SK-N-MC (cell line): ENCODE measurements around the gene SERPINA10.

Experiments used
- DNase-seq: peaks from one replicate; pipeline ENCODE4 v3.0.0-alpha.2; 2011; ENCODE audit warnings: low read depth, low spot score
- H3K27ac ChIP-seq: fragments of 200-600 bp; sonication (generic); 2 replicates; pipeline ENCODE4 v1.5.1; 2016; ENCODE audit warnings: mixed run types
- H3K36me3 ChIP-seq: fragments of 200-600 bp; sonication (generic); 2 replicates; pipeline ENCODE4 v1.6.1; 2017; ENCODE audit warnings: antibody characterized with exemption, low read length, mixed read lengths; ENCODE audit not compliant: insufficient read depth
- H3K4me3 ChIP-seq: fragments of 200-600 bp; sonication (generic); 2 replicates; pipeline ENCODE4 v1.5.1; 2016
- H3K9ac ChIP-seq: fragments of 200-600 bp; sonication (generic); 2 replicates; pipeline ENCODE4 v1.8.0; 2017; ENCODE audit warnings: mixed run types, mixed read lengths; ENCODE audit not compliant: insufficient read length
- H3K9me3 ChIP-seq: fragments of 200-600 bp; sonication (generic); 2 replicates; pipeline ENCODE4 v1.6.1; 2017; ENCODE audit warnings: low read depth, mild to moderate bottlenecking, antibody characterized with exemption, low read length, moderate library complexity, mixed read lengths
- EZH2 ChIP-seq: fragments of 200-600 bp; sonication (generic); IDR thresholded peaks from one replicate; pipeline ENCODE4 v1.6.1; 2017; ENCODE audit warnings: antibody characterized with exemption
- FOXP2 ChIP-seq: optimal IDR thresholded peaks from 2 replicates; pipeline ENCODE3; 2011; ENCODE audit warnings: mild to moderate bottlenecking, moderate library complexity; ENCODE audit not compliant: insufficient read depth; ENCODE audit errors: extremely low read length, control extremely low read depth
- POLR2AphosphoS5 ChIP-seq: IDR thresholded peaks from 2 replicates; pipeline ENCODE4 v1.6.1; 2012; ENCODE audit warnings: mild to moderate bottlenecking, low read depth, low read length, borderline replicate concordance

The SERPINA10 gene, protein sequence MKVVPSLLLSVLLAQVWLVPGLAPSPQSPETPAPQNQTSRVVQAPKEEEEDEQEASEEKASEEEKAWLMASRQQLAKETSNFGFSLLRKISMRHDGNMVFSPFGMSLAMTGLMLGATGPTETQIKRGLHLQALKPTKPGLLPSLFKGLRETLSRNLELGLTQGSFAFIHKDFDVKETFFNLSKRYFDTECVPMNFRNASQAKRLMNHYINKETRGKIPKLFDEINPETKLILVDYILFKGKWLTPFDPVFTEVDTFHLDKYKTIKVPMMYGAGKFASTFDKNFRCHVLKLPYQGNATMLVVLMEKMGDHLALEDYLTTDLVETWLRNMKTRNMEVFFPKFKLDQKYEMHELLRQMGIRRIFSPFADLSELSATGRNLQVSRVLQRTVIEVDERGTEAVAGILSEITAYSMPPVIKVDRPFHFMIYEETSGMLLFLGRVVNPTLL

DNA sequence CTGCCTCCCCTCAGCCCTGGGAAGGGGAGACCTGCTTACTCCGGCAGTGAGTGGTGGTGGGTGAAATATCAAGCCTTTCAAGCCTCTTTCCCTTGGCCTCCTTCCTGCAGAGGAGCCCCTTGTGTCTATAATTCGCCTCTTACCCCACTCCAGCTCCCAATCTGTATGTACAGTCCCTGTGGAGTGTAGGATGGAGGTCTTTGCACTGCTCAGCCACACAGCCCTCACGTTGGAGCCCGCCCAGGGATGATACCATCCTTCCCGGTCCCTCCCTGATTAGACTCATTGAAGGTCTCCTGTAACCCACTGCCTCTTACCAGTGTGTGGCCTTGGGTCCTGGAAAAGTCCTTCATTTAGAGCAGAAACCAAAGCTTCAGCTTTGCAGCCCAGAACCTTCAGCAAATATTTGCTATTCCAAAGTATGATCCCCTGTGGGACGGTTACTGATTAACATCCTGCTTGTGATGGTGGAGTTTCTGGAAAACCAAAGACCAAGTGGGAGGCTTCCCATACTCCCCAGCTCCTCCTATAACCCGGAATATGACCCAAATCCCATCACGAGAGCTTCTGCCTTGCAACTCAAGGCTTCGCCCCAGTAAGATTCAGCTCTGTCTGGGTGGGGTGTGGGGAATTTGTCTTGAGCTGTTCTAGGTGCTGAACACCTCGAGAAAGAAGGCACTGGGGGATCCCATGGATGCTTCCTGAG, at the start of gene SERPINA10:
TSS of gene SERPINA10 (minus strand) at position 397 of the 706 bp plus-strand sequence. CDS start 2,675 bp downstream, outside the sequence.
- Histone ChIP-seq H3K27ac (no peak within 1 kb of the TSS), H3K9me3 (no peaks in the 10 kb centered on the region), H3K36me3 (no peaks in the 10 kb centered on the region), H3K9ac (no peak within 1 kb of the TSS), H3K4me3 (no peak within 1 kb of the TSS)
- DNase-seq: no peak
- TF ChIP-seq FOXP2 (no peak), POLR2AphosphoS5 (no peak), EZH2 (no peak)

DNA sequence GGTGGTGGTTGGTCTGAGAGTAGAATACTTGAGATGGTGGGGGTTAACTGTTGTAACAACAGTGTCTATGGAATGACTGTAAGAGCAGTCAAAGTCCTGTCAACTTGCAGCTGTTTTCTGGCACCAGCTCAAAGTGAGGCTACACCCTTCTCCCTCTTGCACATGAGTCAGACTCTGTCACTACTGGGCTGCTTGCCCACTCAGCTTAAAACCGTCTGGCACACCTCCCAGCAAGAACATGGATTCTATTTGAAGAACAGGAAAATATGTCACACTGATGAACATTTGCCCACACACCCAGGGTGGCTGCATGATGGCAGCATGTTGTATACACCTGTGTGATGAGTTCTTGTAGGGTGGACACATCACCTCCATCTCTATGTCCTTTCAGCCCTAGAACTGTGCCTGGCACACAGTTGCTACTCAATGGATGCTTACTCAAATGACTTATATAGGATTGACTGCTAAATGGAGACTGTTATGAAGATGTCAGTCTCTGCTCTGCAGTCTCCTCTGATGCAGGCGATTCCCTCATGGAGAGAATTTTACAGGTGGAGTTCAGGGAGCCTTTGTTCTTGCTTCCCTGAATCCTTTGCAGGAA, 49.4 kb upstream of the SERPINA10 start:
- DNase-seq: no peak
- no peak overlapping the region for H3K9ac ChIP-seq

DNA sequence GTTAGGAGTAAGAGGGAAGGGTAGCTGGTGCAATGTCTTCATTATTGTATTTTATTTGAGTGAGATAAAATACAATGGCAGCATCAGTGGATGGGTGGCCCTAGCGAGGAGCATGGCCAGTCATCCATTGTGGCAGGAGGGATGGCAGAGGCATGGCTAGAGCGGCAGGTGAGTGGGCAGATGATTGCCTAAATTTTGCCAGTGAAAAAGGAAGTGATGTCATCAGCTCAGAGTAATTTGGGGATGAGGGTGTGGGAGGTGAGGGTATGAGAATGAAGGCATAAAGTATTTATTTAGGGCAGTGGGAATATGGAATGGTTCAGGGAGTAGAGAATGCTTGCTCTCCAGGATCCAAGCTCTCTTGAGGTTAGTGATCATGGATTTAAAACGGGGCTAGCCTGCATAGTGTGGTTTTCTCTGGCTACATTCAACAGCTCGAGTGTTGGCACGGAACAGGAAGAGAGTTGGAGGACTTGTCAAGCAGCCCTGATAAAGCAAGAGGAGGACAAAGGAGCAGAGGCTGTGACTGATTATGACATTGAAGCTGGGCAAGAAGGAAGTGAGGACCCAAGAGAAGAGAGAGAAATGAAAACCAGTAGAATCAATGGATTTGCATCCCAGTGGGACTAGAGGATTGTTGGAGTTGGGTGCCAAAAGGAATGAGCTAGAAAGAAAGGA, 48.7 kb upstream of the SERPINA10 start:
- no peaks in the 10 kb centered on the region for H3K36me3 ChIP-seq
- no peaks in the 10 kb centered on the region for H3K9me3 ChIP-seq
- H3K27ac ChIP-seq: no peak overlapping the region
- H3K9ac ChIP-seq: no peak overlapping the region
- no peak for TF ChIP-seq EZH2
- TF ChIP-seq POLR2AphosphoS5: no peak
- no peak for TF ChIP-seq FOXP2
- DNase-seq: no peak
- no peak overlapping the region for H3K4me3 ChIP-seq

More for the DNA sequence above, 49.4 kb upstream of the SERPINA10 start:
- no peak for TF ChIP-seq EZH2
- no peak for TF ChIP-seq POLR2AphosphoS5
- no peak for TF ChIP-seq FOXP2
- H3K27ac ChIP-seq: no peak overlapping the region
- no peaks in the 10 kb centered on the region for H3K36me3 ChIP-seq
- no peak overlapping the region for H3K4me3 ChIP-seq
- H3K9me3 ChIP-seq: no peaks in the 10 kb centered on the region

DNA sequence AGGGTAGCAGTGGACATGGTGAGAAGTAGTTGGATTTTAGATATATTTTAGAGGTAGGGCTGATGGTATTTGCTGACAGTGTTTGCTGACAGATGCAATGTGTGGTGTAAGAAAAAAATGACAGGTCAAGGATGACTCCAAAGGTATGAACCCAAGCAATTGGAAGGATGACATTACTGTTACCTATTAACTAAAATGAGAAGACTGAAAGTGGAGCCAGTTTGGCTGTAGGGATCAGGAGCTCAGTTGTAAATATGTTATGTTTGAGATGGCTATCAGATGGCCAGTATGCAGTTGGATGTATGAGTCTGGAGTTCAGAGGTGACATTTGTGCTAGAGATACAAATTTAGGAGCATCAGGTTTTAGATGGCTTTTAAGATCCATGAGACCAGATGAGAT, 47.5 kb upstream of the SERPINA10 start:
- H3K27ac ChIP-seq: no peak overlapping the region
- TF ChIP-seq EZH2 (no peak), POLR2AphosphoS5 (no peak), FOXP2 (no peak)
- no peaks in the 10 kb centered on the region for H3K9me3 ChIP-seq
- H3K9ac ChIP-seq: no peak overlapping the region
- H3K36me3 ChIP-seq: no peaks in the 10 kb centered on the region
- no peak for DNase-seq
- H3K4me3 ChIP-seq: no peak overlapping the region

DNA sequence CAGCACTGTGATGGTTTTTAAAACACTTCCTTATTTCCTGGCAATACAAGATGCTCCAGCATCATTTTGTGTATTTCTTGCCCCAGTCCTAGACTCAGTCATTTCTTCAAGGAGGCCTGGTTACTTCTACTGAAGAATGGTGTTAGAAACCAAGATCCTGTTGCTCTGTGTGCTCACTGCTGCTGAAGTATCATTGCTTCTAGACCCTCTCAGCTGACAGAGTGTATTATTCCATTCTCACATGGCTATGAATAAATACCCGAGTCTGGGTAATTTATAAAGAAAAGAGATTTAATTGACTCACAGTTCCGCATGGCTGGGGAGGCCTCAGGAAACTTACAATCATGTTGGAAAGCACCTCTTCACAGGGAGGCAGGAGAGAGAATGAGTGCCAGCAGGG, 45.0 kb upstream of the SERPINA10 start:
- TF ChIP-seq POLR2AphosphoS5: no peak
- TF ChIP-seq FOXP2: no peak
- no peak for TF ChIP-seq EZH2
- no peaks in the 10 kb centered on the region for H3K36me3 ChIP-seq
- H3K9ac ChIP-seq: no peak overlapping the region
- DNase-seq: no peak
- H3K9me3 ChIP-seq: no peaks in the 10 kb centered on the region
- no peak overlapping the region for H3K4me3 ChIP-seq
- H3K27ac ChIP-seq: no peak overlapping the region

DNA sequence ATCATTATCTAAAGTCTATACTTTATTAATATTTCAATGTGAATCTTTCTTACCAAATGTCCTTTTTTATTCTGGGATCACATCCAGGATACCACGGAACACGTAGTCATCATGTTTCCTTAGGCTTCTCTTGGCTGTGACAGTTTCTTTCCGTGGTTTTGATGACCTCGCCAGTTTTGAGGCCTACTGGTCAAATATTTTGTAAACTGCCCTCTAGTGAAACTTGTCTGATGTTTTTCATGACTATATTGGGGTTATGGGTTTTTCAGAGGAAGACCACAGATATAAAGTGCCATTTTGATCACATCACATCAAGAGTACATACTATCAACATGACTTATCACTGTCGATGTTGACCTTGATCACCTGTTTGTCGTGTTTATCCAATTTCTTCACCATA, 44.2 kb upstream of the SERPINA10 start:
- H3K9me3 ChIP-seq: no peaks in the 10 kb centered on the region
- TF ChIP-seq EZH2 (no peak), POLR2AphosphoS5 (no peak), FOXP2 (no peak)
- no peak overlapping the region for H3K9ac ChIP-seq
- H3K27ac ChIP-seq: no peak overlapping the region
- no peak for DNase-seq
- no peaks in the 10 kb centered on the region for H3K36me3 ChIP-seq
- no peak overlapping the region for H3K4me3 ChIP-seq

DNA sequence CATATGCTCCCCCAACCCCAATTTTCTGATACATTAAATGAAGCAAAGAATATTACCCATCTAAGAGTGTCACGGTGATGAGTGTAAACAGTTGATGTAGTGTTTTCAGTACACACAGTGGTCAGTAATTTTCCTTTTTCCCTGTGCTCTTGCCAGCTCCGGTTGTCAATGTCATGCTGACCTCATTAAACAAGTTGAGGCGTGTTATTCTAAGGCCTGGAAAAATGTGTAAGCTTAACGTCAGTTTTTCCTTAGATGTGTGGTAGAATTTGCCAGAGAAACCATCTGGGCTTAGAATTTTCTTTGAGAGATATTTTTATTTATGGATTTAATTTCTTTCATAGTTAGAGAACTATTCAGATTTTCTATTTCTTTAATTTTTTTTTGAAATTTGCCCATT, 41.8 kb upstream of the SERPINA10 start:
- Histone ChIP-seq H3K4me3 (no peak overlapping the region), H3K9ac (no peak overlapping the region), H3K36me3 (no peaks in the 10 kb centered on the region), H3K9me3 (no peaks in the 10 kb centered on the region), H3K27ac (no peak overlapping the region)
- TF ChIP-seq EZH2 (no peak), FOXP2 (no peak), POLR2AphosphoS5 (no peak)
- DNase-seq: no peak

DNA sequence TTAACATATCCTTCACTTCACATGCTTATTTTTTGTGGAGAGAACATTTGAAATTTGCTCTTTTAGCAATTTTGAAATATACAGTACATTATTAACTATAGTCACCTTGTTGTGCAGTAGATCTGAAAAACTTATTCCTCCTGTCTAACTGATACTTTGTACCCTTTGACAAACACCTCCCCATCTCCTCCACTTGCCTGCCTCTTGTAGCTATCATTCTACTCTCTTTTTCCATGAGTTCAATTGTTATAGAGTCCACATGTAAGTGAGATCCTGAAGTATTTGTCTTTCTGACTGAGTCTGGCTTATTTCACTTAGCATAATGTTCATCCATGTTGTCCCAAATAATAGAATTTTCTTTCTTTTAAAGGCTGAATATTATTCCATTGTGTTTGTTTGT, 39.5 kb upstream of the SERPINA10 start:
- TF ChIP-seq EZH2: no peak
- no peak for TF ChIP-seq POLR2AphosphoS5
- no peak for TF ChIP-seq FOXP2
- H3K9me3 ChIP-seq: no peaks in the 10 kb centered on the region
- H3K4me3 ChIP-seq: no peak overlapping the region
- no peak overlapping the region for H3K9ac ChIP-seq
- no peak for DNase-seq
- H3K36me3 ChIP-seq: no peaks in the 10 kb centered on the region
- H3K27ac ChIP-seq: no peak overlapping the region

DNA sequence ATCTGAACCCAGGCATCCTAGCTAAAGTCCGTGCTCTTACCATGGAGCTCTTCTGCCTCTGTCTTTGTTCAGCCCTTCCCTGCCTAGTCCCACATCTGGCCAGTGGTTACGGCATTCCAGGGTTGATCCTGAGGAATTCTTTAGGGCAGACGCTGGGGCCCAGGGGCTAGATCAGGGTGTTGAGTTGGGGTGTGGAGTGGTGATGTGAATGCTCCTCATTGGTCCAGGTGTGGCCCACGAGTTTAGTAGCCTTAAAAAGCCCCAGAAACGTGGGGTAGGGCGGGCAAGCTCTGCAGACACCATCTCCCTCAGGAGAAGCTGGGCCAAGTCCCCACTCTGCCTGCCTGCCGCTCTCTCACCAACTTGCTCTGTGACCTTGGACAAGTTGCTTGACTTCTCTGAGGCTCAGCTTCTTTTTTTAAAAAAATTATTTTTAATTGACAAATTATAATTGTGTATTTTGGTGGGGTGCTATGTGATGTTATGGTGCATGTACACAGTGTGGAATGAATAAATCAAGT, 39.1 kb upstream of the SERPINA10 start:
- H3K4me3 ChIP-seq: no peak overlapping the region
- H3K9me3 ChIP-seq: no peaks in the 10 kb centered on the region
- H3K36me3 ChIP-seq: no peaks in the 10 kb centered on the region
- no peak for TF ChIP-seq POLR2AphosphoS5
- no peak for TF ChIP-seq FOXP2
- TF ChIP-seq EZH2: no peak
- no peak overlapping the region for H3K27ac ChIP-seq
- DNase-seq: no peak
- no peak overlapping the region for H3K9ac ChIP-seq
